NCI-H1092 (cell line): Measurements from ENCODE around the gene CPXM1.
"Not testable (repeated sequence)": the region's sequence is repeated elsewhere in the genome, so short reads cannot be mapped to it uniquely, and the experiment has no call there.

Source experiments
- DNase-seq: peaks from one replicate; lab custom pipeline; 2025; lab: John Stamatoyannopoulos, UW

The CPXM1 gene

GRCh38 chr20:2799688-2800520, 523 bp downstream of the CPXM1 start:
- no peak for DNase-seq

- DNase-seq, result no peak
Measured at GRCh38 chr20:2799271-2799670, 1.2 kb downstream of the CPXM1 start.

GRCh38 chr20:2798814-2799213, 1.6 kb downstream of the CPXM1 start:
- no peak for DNase-seq

GRCh38 chr20:2798095-2798805, 2.2 kb downstream of the CPXM1 start:
- DNase-seq, result no peak

- DNase-seq, result no peak
Measured at GRCh38 chr20:2797136-2797983, 3.1 kb downstream of the CPXM1 start.

- DNase-seq, result no peak
Measured at GRCh38 chr20:2796011-2796660, 4.3 kb downstream of the CPXM1 start.

- no peak for DNase-seq
Measured at GRCh38 chr20:2795451-2795850, 5.0 kb downstream of the CPXM1 start.

GRCh38 chr20:2794866-2795447, 5.5 kb downstream of the CPXM1 start:
- no peak for DNase-seq

GRCh38 chr20:2794202-2794748, 6.2 kb downstream of the CPXM1 start:
- no peak for DNase-seq

GRCh38 chr20:2793471-2793870, 7.0 kb downstream of the CPXM1 start:
- no peak for DNase-seq

GRCh38 chr20:2783908-2784566, 16.4 kb downstream of the CPXM1 start:
- DNase-seq, result no peak

GRCh38 chr20:2780948-2781347, 19.5 kb downstream of the CPXM1 start:
- no peak for DNase-seq

GRCh38 chr20:2778602-2779321, 21.7 kb downstream of the CPXM1 start:
- no peak for DNase-seq

- DNase-seq, result no peak
Measured at GRCh38 chr20:2775139-2775538, 25.3 kb downstream of the CPXM1 start.

GRCh38 chr20:2773812-2774211, 26.6 kb downstream of the CPXM1 start:
- DNase-seq, result no peak

GRCh38 chr20:2771631-2772080, 28.8 kb downstream of the CPXM1 start:
- DNase-seq, result no peak

- not testable (repeated sequence) for DNase-seq
Measured at GRCh38 chr20:2770091-2770490, 30.3 kb downstream of the CPXM1 start.

- DNase-seq, result no peak
Measured at GRCh38 chr20:2768632-2769015, 31.8 kb downstream of the CPXM1 start.

- no peak for DNase-seq
Measured at GRCh38 chr20:2767768-2768631, 32.4 kb downstream of the CPXM1 start.
